Measurements from ENCODE around the gene TCF4. TPM values are rescaled to one million over a fixed set of nuclear protein-coding genes. Genes with fewer than 3 reads are reported as not detected.

The TCF4 gene
- total RNA-seq, 1 donor from 2014 or later: 7.2 TPM

- no peak for DNase-seq (ENCODE audit: low read depth)
- TF ChIP-seq CTCF (conservative IDR thresholded peaks at IDR 0.05; ENCODE audit: low read depth, low read length): no peak
- H3K4me3 ChIP-seq (ENCODE audit: low read depth, low read length): no peak overlapping the region
Observed at GRCh38 chr18:55489034-55489986, 98.7 kb downstream of the TCF4 start.

DNA sequence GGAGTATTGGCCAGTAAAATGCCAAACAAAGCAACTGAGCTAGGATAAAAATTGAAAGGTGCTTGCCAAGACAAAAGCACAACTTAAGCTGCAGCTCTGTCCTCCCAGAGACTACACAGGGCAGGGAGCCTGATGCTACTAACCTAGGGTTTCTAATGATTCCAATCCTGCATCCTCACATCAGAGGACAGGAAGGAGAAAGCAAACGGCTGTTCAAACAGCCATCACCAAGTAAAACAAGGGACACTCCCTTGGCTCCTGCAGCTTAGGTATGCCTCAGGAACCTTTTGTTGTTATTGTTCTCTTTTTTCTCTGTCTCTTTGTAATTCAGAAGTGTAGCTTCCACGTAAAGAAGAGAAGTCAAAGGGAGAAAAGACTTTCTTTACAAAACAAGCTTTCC lies 99.5 kb downstream of the TCF4 start:
- DNase-seq (ENCODE audit: low read depth): no peak
- TF ChIP-seq CTCF (conservative IDR thresholded peaks at IDR 0.05; ENCODE audit: low read depth, low read length): no peak
- no peak overlapping the region for H3K4me3 ChIP-seq (ENCODE audit: low read depth, low read length)

GRCh38 chr18:55487997-55488396 lies 100.0 kb downstream of the TCF4 start:
- no peak for DNase-seq (ENCODE audit: low read depth)
- no peak overlapping the region for H3K4me3 ChIP-seq (ENCODE audit: low read depth, low read length)
- no peak for TF ChIP-seq CTCF (conservative IDR thresholded peaks at IDR 0.05; ENCODE audit: low read depth, low read length)

DNA sequence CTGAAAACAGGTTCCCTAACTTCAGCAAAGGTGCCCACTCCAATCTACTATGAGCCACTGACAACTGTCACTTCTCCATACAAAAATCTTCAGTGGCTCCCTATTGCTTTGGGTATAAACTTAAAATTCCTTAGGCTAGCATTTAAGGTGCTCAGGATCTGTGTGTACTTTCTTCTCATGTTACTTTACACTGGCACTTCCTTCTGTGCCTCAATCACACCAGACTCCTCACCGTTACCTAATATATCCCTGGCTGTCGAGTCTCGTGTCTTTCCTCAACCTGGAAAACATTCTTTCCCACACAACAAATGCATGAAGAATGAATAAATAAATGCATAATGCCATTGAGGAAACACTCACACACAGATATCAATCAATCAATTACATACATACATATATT lies 101.1 kb downstream of the TCF4 start:
- TF ChIP-seq CTCF (conservative IDR thresholded peaks at IDR 0.05; ENCODE audit: low read depth, low read length): no peak
- no peak overlapping the region for H3K4me3 ChIP-seq (ENCODE audit: low read depth, low read length)
- DNase-seq (ENCODE audit: low read depth): no peak

DNA sequence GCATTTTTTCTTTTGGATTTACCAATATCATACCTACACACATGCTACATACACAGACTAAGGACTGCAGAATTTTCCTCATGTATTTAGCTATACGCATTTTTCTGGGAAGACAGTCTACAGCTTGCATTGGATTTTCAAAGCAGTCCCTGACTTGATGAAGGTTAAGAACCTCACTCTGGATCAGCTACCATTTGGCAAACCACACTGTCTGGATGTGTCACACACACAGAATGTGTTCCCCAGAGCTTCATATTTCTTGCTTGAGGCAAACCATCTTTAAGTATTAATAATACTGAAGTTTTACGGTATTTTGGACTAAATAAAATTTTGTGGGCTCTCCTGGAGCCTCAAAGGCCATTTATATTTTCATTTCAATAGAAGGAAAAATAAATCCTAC lies 102.3 kb downstream of the TCF4 start:
- no peak overlapping the region for H3K4me3 ChIP-seq (ENCODE audit: low read depth, low read length)
- TF ChIP-seq CTCF (conservative IDR thresholded peaks at IDR 0.05; ENCODE audit: low read depth, low read length): no peak
- no peak for DNase-seq (ENCODE audit: low read depth)

DNA sequence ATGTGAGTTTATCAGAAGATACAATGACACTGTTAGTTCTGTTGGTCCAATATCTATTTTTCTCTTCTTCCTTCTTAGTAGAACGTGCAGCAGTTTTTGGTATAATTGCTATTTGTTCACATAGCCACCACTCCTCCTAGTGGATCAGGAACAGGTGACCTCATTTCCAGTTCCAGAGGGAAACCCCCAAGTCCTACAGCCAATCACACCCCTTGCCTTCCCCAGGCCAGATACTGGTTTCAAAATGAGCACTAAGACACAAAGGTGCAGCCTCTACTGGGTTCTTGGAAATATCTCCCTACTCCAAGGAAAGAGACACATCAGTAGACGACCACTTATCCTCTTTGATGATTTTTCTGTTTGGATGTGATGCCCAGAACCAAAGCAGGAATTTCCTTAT lies 103.2 kb downstream of the TCF4 start:
- H3K4me3 ChIP-seq (ENCODE audit: low read depth, low read length): no peak overlapping the region
- no peak for DNase-seq (ENCODE audit: low read depth)
- TF ChIP-seq CTCF (conservative IDR thresholded peaks at IDR 0.05; ENCODE audit: low read depth, low read length): no peak

Data from epithelial cell of proximal tubule (primary cell).